Measurements from ENCODE around the gene ODAD4. TPM values are rescaled to one million over a fixed set of nuclear protein-coding genes. Genes with fewer than 3 reads are reported as not detected.

Gene ODAD4, protein sequence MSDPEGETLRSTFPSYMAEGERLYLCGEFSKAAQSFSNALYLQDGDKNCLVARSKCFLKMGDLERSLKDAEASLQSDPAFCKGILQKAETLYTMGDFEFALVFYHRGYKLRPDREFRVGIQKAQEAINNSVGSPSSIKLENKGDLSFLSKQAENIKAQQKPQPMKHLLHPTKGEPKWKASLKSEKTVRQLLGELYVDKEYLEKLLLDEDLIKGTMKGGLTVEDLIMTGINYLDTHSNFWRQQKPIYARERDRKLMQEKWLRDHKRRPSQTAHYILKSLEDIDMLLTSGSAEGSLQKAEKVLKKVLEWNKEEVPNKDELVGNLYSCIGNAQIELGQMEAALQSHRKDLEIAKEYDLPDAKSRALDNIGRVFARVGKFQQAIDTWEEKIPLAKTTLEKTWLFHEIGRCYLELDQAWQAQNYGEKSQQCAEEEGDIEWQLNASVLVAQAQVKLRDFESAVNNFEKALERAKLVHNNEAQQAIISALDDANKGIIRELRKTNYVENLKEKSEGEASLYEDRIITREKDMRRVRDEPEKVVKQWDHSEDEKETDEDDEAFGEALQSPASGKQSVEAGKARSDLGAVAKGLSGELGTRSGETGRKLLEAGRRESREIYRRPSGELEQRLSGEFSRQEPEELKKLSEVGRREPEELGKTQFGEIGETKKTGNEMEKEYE
- total RNA-seq (2014; rRNA removed; shearing (Covaris generic)), result not detected in 2 replicates

DNA sequence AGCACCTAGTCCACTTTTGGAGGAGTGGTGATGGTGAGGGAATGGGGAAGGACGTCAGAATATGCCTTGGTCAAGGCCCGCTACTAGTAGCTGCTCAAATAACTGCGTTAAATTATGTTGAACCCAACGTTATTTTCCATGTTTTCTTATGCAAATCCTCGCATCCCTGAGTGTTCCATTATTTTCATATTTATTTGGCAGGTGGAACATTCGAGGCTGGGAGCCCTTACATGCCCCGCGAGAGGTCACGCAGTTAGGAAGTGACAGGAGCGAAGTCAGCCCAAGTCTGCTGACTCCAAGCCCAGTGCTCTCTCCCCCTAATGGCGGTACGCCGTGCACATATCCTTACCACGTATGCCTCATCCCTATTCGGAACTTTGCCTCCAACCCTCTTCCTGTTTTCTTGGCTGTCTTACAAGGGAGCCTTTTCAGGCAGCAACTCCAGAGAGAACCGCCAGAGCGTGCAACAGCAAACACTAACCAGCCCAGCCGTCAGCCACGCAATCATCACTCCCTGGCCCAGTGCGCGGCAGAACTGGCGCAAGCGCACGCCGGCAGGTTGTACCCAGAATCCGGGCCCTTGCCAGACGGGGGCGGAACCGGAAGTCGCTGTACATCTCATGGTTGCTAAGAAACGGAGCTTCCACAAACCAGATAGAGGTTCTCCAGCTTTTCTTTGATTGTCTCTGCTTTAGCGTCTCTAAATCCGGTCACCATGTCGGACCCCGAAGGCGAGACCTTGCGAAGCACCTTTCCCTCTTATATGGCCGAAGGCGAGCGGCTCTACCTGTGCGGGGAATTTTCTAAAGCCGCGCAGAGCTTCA, at the start of gene ODAD4:
Gene ODAD4 (plus strand): TSS at position 609 of the 824 bp plus-strand sequence. CDS start 107 bp downstream, at position 716.
- Histone ChIP-seq H3K4me1 (replicated peaks) (peaks cover 8% of the 10 kb centered on the region; the same call in 1 of the 2 replicates), H3K27me3 (replicated peaks) (no peaks in the 10 kb centered on the region), H3K4me3 (peak within 1 kb of the TSS; percentile 37), H3K9me3 (replicated peaks) (no peaks in the 10 kb centered on the region), H3K36me3 (no peaks in the 10 kb centered on the region), H3K27ac (peak within 1 kb of the TSS; percentile 16; the same call in 1 of the 2 replicates)
- DNase-seq (ENCODE audit: low read depth in 1 of 2, low spot score in 2 of 2), result peak; percentile 88 to 97

DNA sequence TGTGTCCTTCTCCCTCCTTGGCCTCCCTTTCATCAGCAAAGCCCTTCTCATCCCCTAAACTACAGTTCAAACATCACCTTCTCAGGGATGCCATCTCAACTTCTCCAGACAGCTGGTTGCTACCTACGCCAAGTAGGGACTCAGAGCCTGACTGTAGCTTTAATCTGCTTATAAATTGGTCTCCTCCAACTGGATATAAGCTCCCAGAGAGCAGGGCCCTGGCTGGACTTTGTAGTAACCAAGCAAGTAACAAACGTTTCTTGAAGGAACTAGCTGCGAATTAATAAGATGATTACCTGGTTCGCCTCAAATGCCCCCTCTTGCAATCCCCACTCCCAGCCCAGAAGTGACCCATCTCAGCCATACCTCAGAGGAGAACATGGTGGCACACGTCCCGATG, 47.7 kb upstream of the ODAD4 start:
- H3K4me1 ChIP-seq (replicated peaks), result no peaks in the 10 kb centered on the region
- H3K27me3 ChIP-seq (replicated peaks), result no peaks in the 10 kb centered on the region
- DNase-seq (ENCODE audit: low read depth in 1 of 2, low spot score in 2 of 2), result no peak
- no peak overlapping the region for H3K4me3 ChIP-seq
- H3K36me3 ChIP-seq, result peaks cover 82% of the 10 kb centered on the region
- no peaks in the 10 kb centered on the region for H3K9me3 ChIP-seq (replicated peaks)
- no peak overlapping the region for H3K27ac ChIP-seq

DNA sequence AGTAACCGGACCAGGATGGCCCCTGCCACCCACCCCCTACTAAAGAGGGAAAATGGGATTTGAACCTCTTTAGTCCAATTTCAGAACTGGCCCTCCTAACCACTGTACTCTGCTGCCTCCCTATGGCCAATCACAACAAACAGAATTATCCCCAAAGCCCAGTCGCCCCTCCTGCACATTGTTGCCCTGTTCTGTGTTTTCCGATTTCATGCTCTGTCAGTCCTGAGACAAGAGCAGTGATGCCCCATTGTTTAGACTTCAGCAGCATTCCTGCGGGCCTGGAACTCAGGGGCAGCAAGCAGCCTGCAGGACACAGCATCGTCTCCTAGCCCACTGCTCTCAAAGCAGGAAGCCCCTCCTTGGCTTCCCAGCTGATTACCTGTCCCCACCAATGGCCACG, 44.7 kb upstream of the ODAD4 start:
- Histone ChIP-seq H3K27ac (no peak overlapping the region), H3K4me3 (no peak overlapping the region), H3K9me3 (replicated peaks) (no peaks in the 10 kb centered on the region), H3K4me1 (replicated peaks) (no peaks in the 10 kb centered on the region), H3K27me3 (replicated peaks) (no peaks in the 10 kb centered on the region), H3K36me3 (peaks cover 85% of the 10 kb centered on the region)
- no peak for DNase-seq (ENCODE audit: low read depth in 1 of 2, low spot score in 2 of 2)

DNA sequence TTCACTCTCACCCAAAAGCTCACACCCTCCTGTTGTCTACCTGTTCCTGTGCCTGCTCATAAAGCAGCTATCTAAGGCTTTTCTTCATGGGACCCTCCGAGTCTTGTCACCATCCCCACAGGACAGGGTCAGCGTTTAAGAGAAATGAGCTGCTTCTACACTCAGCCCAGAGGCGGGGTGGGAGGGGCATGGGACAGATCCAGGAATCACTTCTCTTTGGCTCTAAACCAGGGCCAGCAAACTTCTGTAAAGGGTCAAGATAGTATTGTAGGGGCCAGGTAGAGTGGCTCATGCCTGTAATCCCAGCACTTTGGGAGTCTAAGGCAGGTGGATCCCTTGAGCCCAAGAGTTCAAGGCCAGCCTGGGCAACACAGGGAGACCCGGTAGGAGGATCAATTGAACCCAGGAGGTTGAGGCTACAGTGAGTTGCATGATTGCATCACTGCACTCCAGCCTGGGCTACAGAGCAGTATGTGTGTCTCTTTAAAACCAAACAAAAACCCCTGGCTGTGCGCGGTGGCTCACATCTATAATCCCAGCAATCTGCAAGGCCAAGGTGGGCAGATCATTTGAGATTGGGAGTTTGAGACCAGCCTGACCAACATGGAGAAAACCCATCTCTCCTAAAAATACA, 42.0 kb upstream of the ODAD4 start:
- Histone ChIP-seq H3K36me3 (peaks cover 93% of the 10 kb centered on the region), H3K27me3 (replicated peaks) (no peaks in the 10 kb centered on the region), H3K4me1 (replicated peaks) (peaks cover 5% of the 10 kb centered on the region; the same call in 1 of the 2 replicates), H3K27ac (no peak overlapping the region), H3K4me3 (no peak overlapping the region), H3K9me3 (replicated peaks) (no peaks in the 10 kb centered on the region)
- no peak for DNase-seq (ENCODE audit: low read depth in 1 of 2, low spot score in 2 of 2)

DNA sequence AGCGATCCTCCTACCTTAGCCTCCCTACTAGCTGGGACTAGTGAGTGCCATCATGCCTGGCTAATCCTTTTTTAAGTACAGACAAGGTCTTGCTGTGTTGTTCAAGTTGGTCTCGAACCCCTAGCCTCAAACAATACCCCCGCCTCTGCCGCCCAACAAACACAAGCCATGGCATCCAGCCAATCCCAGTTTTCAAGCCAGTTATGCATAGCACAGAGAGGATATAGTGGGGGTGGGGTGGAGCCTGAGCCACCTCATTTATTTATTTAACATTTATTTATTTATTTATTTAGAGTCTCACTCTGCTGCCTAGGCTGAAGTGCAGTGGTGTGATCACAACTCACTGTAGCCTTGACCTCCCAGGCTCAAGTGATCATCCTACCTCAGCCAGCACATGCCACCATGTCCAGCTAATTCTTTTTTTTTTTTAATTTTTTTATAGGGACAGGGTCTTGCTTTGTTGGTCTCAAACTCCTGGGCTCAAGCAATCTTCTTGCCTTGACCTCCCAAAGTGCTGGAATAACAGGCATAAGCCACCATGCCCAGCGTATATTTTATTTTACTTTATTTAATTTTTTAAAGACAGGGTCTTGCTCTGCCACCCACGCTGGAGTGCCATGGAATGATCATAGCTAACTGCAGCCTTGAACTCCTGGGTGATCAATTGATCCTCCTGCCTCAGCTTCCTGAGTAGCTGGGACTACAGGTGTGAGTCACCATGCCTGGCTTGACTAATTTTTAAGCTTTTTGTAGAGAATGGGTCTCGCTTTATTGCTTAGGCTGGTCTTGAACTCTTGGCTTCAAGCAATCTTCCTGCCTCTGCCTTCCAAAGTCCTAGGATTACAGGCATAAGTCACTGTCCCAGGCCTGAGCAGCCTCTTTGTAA, 39.0 kb upstream of the ODAD4 start:
- Histone ChIP-seq H3K36me3 (peaks cover 90% of the 10 kb centered on the region), H3K4me1 (replicated peaks) (peaks cover 5% of the 10 kb centered on the region; the same call in 1 of the 2 replicates), H3K4me3 (no peak overlapping the region), H3K9me3 (replicated peaks) (no peaks in the 10 kb centered on the region), H3K27me3 (replicated peaks) (no peaks in the 10 kb centered on the region), H3K27ac (no peak overlapping the region)
- peak; percentile 22 to 56 for DNase-seq (ENCODE audit: low read depth in 1 of 2, low spot score in 2 of 2)

DNA sequence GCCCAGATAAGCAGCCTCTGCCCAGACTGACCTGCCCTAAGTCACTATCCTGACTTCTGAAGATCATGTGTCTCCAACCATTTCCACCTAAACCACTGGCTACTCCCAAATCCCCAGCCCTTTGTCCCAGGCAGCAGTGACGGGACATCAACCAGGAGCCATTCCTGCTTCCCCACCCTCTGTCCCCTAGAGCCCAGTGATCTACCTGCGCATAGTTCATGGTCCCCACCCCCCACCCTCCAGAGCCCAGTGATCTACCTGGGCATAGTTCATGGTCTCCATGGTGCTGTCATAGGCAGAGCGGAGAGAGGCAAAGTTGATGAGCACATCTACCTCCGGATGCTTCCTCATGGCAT, 38.4 kb upstream of the ODAD4 start:
- H3K4me1 ChIP-seq (replicated peaks), result peaks cover 5% of the 10 kb centered on the region; the same call in 1 of the 2 replicates
- H3K27ac ChIP-seq, result no peak overlapping the region
- no peaks in the 10 kb centered on the region for H3K9me3 ChIP-seq (replicated peaks)
- no peaks in the 10 kb centered on the region for H3K27me3 ChIP-seq (replicated peaks)
- H3K4me3 ChIP-seq, result no peak overlapping the region
- DNase-seq (ENCODE audit: low read depth in 1 of 2, low spot score in 2 of 2), result no peak
- peaks cover 92% of the 10 kb centered on the region for H3K36me3 ChIP-seq

DNA sequence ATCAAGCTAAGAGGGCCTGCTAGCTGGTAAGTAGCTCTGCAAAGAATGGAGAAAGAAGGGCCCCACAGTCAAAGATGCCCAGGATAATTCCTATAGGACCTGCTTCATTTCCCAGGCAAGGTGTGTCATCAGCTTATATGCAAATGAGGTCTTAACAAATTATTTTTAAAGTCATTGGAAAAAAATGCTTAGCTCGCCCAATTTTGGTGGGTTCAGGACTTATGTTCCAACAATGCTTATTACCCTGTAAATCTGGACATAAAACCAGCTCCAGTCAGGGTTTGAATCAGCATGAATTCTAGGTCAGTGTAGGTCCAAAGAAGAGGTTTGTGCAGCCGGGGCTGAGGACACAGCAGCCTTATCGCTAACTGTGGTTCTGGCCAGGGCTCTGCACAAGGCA, 37.0 kb upstream of the ODAD4 start:
- Histone ChIP-seq H3K27me3 (replicated peaks) (no peaks in the 10 kb centered on the region), H3K27ac (no peak overlapping the region), H3K36me3 (peaks cover 92% of the 10 kb centered on the region), H3K4me1 (replicated peaks) (peaks cover 5% of the 10 kb centered on the region; the same call in 1 of the 2 replicates), H3K9me3 (replicated peaks) (no peaks in the 10 kb centered on the region), H3K4me3 (no peak overlapping the region)
- no peak for DNase-seq (ENCODE audit: low read depth in 1 of 2, low spot score in 2 of 2)

DNA sequence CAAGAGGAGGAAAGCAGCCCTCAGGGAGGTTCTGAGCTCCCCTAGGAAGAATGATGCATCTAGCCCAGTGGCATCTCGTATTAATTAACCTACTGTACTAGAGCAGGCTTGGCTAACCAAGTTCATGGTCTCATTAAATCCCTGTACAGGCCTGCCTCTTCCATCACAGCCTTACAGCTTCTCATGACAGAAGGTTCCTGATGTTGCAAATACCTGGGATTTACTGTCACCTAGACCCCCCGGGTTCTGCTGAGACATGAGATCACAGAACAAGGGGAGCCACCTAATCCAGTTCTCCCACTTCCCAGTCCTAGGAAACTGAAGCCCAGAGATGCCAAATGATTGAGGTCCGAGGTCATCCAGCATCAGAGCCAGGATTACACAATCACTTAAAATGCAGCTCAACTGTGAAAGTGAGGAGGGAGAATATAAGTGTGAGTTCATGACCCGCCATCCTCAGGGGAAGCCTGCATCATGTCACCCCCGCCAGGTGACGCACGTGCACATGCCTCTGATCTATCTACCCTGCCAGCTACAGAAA, 35.6 kb upstream of the ODAD4 start:
- peak in 1 of 2 experiments; percentile 15 for DNase-seq (ENCODE audit: low read depth in 1 of 2, low spot score in 2 of 2)
- no peaks in the 10 kb centered on the region for H3K27me3 ChIP-seq (replicated peaks)
- H3K4me1 ChIP-seq (replicated peaks), result peaks cover 5% of the 10 kb centered on the region; the same call in 1 of the 2 replicates
- no peak overlapping the region for H3K4me3 ChIP-seq
- H3K9me3 ChIP-seq (replicated peaks), result no peaks in the 10 kb centered on the region
- H3K36me3 ChIP-seq, result peaks cover 92% of the 10 kb centered on the region
- no peak overlapping the region for H3K27ac ChIP-seq

DNA sequence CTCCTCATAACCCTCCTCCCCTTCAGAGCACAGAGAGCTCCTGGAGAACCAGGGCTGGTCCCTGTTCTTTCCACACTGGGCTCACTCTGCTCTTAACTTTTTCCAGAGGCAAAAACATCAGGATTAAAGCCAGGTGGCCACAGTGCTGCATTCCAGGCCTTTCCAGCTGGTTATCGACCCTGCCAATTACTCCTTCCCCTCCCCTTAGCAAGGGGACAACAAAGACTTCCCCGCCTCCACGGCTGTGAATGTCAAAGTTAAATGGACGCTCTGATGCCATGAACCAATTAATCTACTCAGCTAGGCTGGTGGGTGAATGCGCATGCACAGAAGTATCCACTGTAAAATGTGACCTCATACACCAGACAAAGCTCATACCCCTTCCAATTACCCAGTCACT, 34.8 kb upstream of the ODAD4 start:
- no peak for DNase-seq (ENCODE audit: low read depth in 1 of 2, low spot score in 2 of 2)
- no peaks in the 10 kb centered on the region for H3K27me3 ChIP-seq (replicated peaks)
- H3K4me1 ChIP-seq (replicated peaks), result peaks cover 5% of the 10 kb centered on the region; the same call in 1 of the 2 replicates
- no peak overlapping the region for H3K4me3 ChIP-seq
- no peak overlapping the region for H3K27ac ChIP-seq
- no peaks in the 10 kb centered on the region for H3K9me3 ChIP-seq (replicated peaks)
- H3K36me3 ChIP-seq, result peaks cover 89% of the 10 kb centered on the region

DNA sequence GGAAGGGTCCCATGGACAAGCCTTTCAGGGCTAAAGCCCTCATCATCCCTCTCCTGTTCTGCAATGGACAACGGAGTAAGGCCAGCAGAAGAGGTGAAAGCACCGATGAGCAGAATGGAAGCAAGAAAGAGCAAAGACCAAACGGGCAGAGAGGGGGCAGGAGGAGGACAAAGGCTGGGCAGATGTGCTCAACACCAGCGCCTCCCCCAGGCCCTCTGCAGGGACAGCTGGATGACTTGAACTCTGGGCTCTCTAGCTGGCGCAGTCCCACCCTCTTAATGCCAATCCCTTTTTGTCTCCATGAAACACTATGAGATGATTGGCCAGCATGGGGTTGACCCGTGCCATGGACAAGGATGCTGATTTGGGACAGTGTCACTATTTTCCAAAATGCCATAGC, 33.7 kb upstream of the ODAD4 start:
- no peak for DNase-seq (ENCODE audit: low read depth in 1 of 2, low spot score in 2 of 2)
- Histone ChIP-seq H3K27ac (no peak overlapping the region), H3K36me3 (peaks cover 87% of the 10 kb centered on the region), H3K9me3 (replicated peaks) (no peaks in the 10 kb centered on the region), H3K27me3 (replicated peaks) (no peaks in the 10 kb centered on the region), H3K4me3 (no peak overlapping the region), H3K4me1 (replicated peaks) (peaks cover 2% of the 10 kb centered on the region; the same call in 1 of the 2 replicates)

DNA sequence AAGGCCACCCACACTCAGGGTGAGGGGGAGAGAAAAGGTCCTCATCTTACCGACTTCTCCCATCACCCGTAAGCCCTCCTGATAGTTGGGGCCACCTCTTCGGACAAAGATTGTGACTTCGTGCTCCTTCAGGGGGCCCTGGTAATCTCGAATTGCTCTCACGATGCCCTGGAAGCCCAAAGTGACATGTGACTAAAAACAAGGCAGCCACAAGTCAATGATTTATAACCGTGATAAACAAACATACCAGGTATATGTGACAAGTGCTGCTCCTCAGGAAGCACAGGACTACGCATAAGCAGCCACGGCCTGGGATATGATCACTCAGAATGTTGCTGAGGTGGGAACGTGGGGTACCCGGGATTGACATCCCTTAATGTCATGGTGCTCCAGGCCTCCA, 28.8 kb upstream of the ODAD4 start:
- H3K4me3 ChIP-seq, result no peak overlapping the region
- H3K9me3 ChIP-seq (replicated peaks), result no peaks in the 10 kb centered on the region
- no peak for DNase-seq (ENCODE audit: low read depth in 1 of 2, low spot score in 2 of 2)
- H3K36me3 ChIP-seq, result peaks cover 85% of the 10 kb centered on the region
- H3K27ac ChIP-seq, result no peak overlapping the region
- no peaks in the 10 kb centered on the region for H3K27me3 ChIP-seq (replicated peaks)
- peaks cover 2% of the 10 kb centered on the region for H3K4me1 ChIP-seq (replicated peaks)

DNA sequence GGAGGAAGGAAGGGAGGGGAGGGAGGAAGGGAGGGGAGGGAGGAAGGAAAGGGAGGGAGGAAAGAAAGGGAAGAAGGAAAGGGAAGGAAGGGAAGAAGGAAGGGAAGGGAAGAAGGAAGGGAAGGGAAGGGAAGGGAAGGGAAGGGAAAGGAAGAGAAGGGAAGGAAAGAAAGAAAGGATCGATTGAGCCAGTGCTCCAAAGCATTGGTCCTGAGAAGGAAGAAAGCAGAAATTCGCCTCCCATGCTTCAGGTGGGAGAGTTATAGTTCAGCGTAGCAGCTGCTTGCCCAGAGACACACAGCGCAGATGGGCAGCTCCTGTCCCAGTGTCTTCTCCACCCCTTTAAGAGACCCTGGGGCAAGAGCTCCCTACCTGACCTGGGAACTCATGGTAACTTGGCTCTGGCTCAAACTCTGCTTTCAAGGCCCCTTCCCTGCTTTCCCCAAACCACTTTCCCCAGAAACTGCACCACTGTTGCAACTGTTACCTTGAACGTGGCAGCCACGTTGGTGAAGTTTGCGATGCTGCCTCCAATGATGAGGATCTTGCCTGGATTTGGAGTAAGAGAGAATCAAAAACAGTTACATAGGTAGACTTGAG, 26.1 kb upstream of the ODAD4 start:
- Histone ChIP-seq H3K9me3 (replicated peaks) (no peaks in the 10 kb centered on the region), H3K36me3 (peaks cover 85% of the 10 kb centered on the region), H3K27me3 (replicated peaks) (no peaks in the 10 kb centered on the region), H3K4me3 (no peak overlapping the region), H3K4me1 (replicated peaks) (peaks cover 14% of the 10 kb centered on the region), H3K27ac (no peak overlapping the region)
- DNase-seq (ENCODE audit: low read depth in 1 of 2, low spot score in 2 of 2), result no peak

Data from SJSA1 (cell line).